Hematopoietic multipotent progenitor cell (in vitro differentiated cells): ENCODE data around the gene TCAIM. TPM values are rescaled to one million over a fixed set of nuclear protein-coding genes. Genes with fewer than 3 reads are reported as not detected.
A peak's percentile ranks its signal among the peaks of the same experiment; 100 is the strongest.
"Not testable (repeated sequence)": the region's sequence is repeated elsewhere in the genome, so short reads cannot be mapped to it uniquely, and the experiment has no call there.

Source experiments
- DNase-seq, 3 donors: peaks; one replicate each; pipeline ENCODE4 v3.0.0-alpha.2; 2011 to 2015; ENCODE audit warnings: low read depth in 2 of 3, low spot score in 2 of 3
- total RNA-seq: library from RNA; depleted of rRNA; stranded (reverse); fragments of >200 nt; gene quantifications from one replicate; pipeline ENCODE4 v1.2.3, GENCODE V29; 2012

Gene TCAIM
- total RNA-seq, 1 donor, result 12.7 TPM

- DNase-seq, result no peak
Measured at GRCh38 chr3:44342176-44342790, 3.7 kb downstream of the TCAIM start.

- DNase-seq, result no peak
Measured at GRCh38 chr3:44343421-44343820, 4.9 kb downstream of the TCAIM start.

GRCh38 chr3:44346590-44346989 lies 8.0 kb downstream of the TCAIM start:
- DNase-seq, result not testable (repeated sequence)

- no peak for DNase-seq
Measured at GRCh38 chr3:44348993-44349392, 10.4 kb downstream of the TCAIM start.

- DNase-seq, result no peak
Measured at GRCh38 chr3:44353355-44353924, 14.9 kb downstream of the TCAIM start.

- DNase-seq, result peak in 2 of 3 donors; percentile 4 to 5
Measured at GRCh38 chr3:44355362-44356033, 16.9 kb downstream of the TCAIM start.

GRCh38 chr3:44359146-44359751 lies 20.7 kb downstream of the TCAIM start:
- DNase-seq, result no peak

- DNase-seq, result no peak
Measured at GRCh38 chr3:44363591-44363990, 25.0 kb downstream of the TCAIM start.

GRCh38 chr3:44365952-44366351 lies 27.4 kb downstream of the TCAIM start:
- no peak for DNase-seq

GRCh38 chr3:44375450-44375849 lies 36.9 kb downstream of the TCAIM start:
- no peak for DNase-seq

- no peak for DNase-seq
Measured at GRCh38 chr3:44387404-44387803, 48.8 kb downstream of the TCAIM start.

GRCh38 chr3:44392489-44392888 lies 53.9 kb downstream of the TCAIM start:
- DNase-seq, result no peak

GRCh38 chr3:44395714-44396113 lies 57.1 kb downstream of the TCAIM start:
- DNase-seq, result no peak

GRCh38 chr3:44396200-44397171 lies 57.9 kb downstream of the TCAIM start:
- DNase-seq, result no peak

- not testable (repeated sequence) for DNase-seq
Measured at GRCh38 chr3:44398271-44398670, 59.7 kb downstream of the TCAIM start.

- DNase-seq, result no peak
Measured at GRCh38 chr3:44398853-44399252, 60.3 kb downstream of the TCAIM start.

GRCh38 chr3:44400771-44401170 lies 62.2 kb downstream of the TCAIM start:
- DNase-seq, result no peak

GRCh38 chr3:44402548-44402947 lies 64.0 kb downstream of the TCAIM start:
- no peak for DNase-seq

GRCh38 chr3:44409640-44410410 lies 71.3 kb downstream of the TCAIM start:
- DNase-seq, result no peak
